A549 treated with GW870086 at 1 μM for 4 hours (cell line): ENCODE data around the gene CASQ1. TPM values are rescaled to one million over a fixed set of nuclear protein-coding genes. Genes with fewer than 3 reads are reported as not detected.

Experiments
- total RNA-seq: library from RNA; stranded (reverse); fragments of 200-300 nt; extraction: Qiagen RNA extraction; gene quantifications from 5 replicates; pipeline ENCODE4 v1.2.3, GENCODE V29; 2022; ENCODE audit warnings: low read depth

The CASQ1 gene
- total RNA-seq = not detected in 5 replicates

GRCh38 chr1:160189649-160190625 is at the start of gene CASQ1:
TSS of gene CASQ1 (plus strand) at chr1:160190575. CDS start at chr1:160190752, 177 bp downstream.

GRCh38 chr1:160151303-160151702 is 39.1 kb upstream of the CASQ1 start, which contains the start of gene ATP1A4:
TSS of gene ATP1A4 (plus strand) at chr1:160151603. CDS start at chr1:160152041, 438 bp downstream.

GRCh38 chr1:160205242-160206035 is 15.1 kb downstream of the CASQ1 start, which contains the start of gene PEA15:
TSS of gene PEA15 (plus strand) at chr1:160205384. CDS start at chr1:160211545, 6,161 bp downstream.

Other genes starting within 250 kb of the CASQ1 start
- 0.17 to 0.27 TPM (median 0.21 TPM) in 5 replicates for gene IGSF9, start 245.0 kb upstream of the CASQ1 start, total RNA-seq
- gene SLAMF9, start 236.3 kb upstream of the CASQ1 start, total RNA-seq = 0.25 to 1.3 TPM (median 0.82 TPM) in 5 replicates
- 4.0 to 4.8 TPM (median 4.5 TPM) in 5 replicates for gene PIGM, start 158.6 kb upstream of the CASQ1 start, total RNA-seq
- not detected in 5 replicates for gene KCNJ10, start 120.4 kb upstream of the CASQ1 start, total RNA-seq
- not detected in 5 replicates for gene KCNJ9, start 109.0 kb upstream of the CASQ1 start, total RNA-seq
- gene IGSF8, start 92.0 kb upstream of the CASQ1 start, total RNA-seq = 6.1 to 9.4 TPM (median 8.9 TPM) in 5 replicates
- gene ATP1A2, start 74.8 kb upstream of the CASQ1 start, total RNA-seq = 0.03 to 0.18 TPM (median 0.06 TPM) in 4 of 5 replicates, not detected in the other
- not detected in 5 replicates for gene ATP1A4, start 39.0 kb upstream of the CASQ1 start, total RNA-seq
- gene PEA15, start 14.8 kb downstream of the CASQ1 start, total RNA-seq = 166 to 186 TPM (median 176 TPM) in 5 replicates
- 40.3 to 54.8 TPM (median 47.8 TPM) in 5 replicates for gene DCAF8, start 72.0 kb downstream of the CASQ1 start, total RNA-seq
- 17.6 to 26.6 TPM (median 25.1 TPM) in 5 replicates for gene PEX19, start 94.6 kb downstream of the CASQ1 start, total RNA-seq
- 80.3 to 97.4 TPM (median 81.0 TPM) in 5 replicates for gene COPA, start 152.7 kb downstream of the CASQ1 start, total RNA-seq
- 38.8 to 49.7 TPM (median 45.4 TPM) in 5 replicates for gene NCSTN, start 152.8 kb downstream of the CASQ1 start, total RNA-seq
- 0.30 to 0.51 TPM (median 0.38 TPM) in 5 replicates for gene NHLH1, start 176.5 kb downstream of the CASQ1 start, total RNA-seq
- 0.69 to 1.0 TPM (median 0.84 TPM) in 5 replicates for gene VANGL2, start 210.0 kb downstream of the CASQ1 start, total RNA-seq